ENCODE measurements around the gene STK32C. TPM values are rescaled to one million over a fixed set of nuclear protein-coding genes. Genes with fewer than 3 reads are reported as not detected.

The STK32C gene
- total RNA-seq, 1 donor from 2014 or later = 2.5 TPM

- Histone ChIP-seq H3K36me3 (no peaks in the 10 kb centered on the region), H3K9me3 (ENCODE audit: low read depth) (no peaks in the 10 kb centered on the region), H2AFZ (replicated peaks) (no peak overlapping the region), H3K4me1 (no peaks in the 10 kb centered on the region), H3K9ac (no peak overlapping the region), H3K79me2 (ENCODE audit: low read depth) (no peaks in the 10 kb centered on the region), H4K20me1 (ENCODE audit: low read depth) (no peaks in the 10 kb centered on the region), H3K4me2 (no peak overlapping the region), H3K4me3 (no peak overlapping the region), H3K27me3 (no peaks in the 10 kb centered on the region), H3K27ac (no peak overlapping the region), H3F3A (ENCODE audit: low read depth) (no peaks in the 10 kb centered on the region)
- TF ChIP-seq CTCF (IDR thresholded peaks at IDR 0.05) (no peak), EZH2phosphoT487 (IDR thresholded peaks at IDR 0.05) (no peak), EZH2 (IDR thresholded peaks at IDR 0.05) (no peak)
- peaks cover 5% of the 10 kb centered on the region for H3K36me3 Mint-ChIP-seq
- no peak overlapping the region for H3K4me3 Mint-ChIP-seq
- H3K9me3 Mint-ChIP-seq = peaks cover 33% of the 10 kb centered on the region
- no peak overlapping the region for H3K27ac Mint-ChIP-seq
- DNase-seq (ENCODE audit: low spot score) = no peak
- H3K27me3 Mint-ChIP-seq (ENCODE audit: insufficient read depth, low read depth) = peaks cover 6% of the 10 kb centered on the region
- no peaks in the 10 kb centered on the region for H3K4me1 Mint-ChIP-seq
Observed at GRCh38 chr10:132211246-132211645, 96.5 kb downstream of the STK32C start.

- Histone ChIP-seq H3K4me3 (no peak overlapping the region), H3K4me1 (no peaks in the 10 kb centered on the region), H3K36me3 (no peaks in the 10 kb centered on the region), H4K20me1 (ENCODE audit: low read depth) (no peaks in the 10 kb centered on the region), H3K9ac (no peak overlapping the region), H3K4me2 (no peak overlapping the region), H3F3A (ENCODE audit: low read depth) (no peaks in the 10 kb centered on the region), H3K9me3 (ENCODE audit: low read depth) (no peaks in the 10 kb centered on the region), H3K27ac (no peak overlapping the region), H3K79me2 (ENCODE audit: low read depth) (no peaks in the 10 kb centered on the region), H2AFZ (replicated peaks) (no peak overlapping the region), H3K27me3 (no peaks in the 10 kb centered on the region)
- no peaks in the 10 kb centered on the region for H3K4me1 Mint-ChIP-seq
- peaks cover 6% of the 10 kb centered on the region for H3K27me3 Mint-ChIP-seq (ENCODE audit: insufficient read depth, low read depth)
- peaks cover 5% of the 10 kb centered on the region for H3K36me3 Mint-ChIP-seq
- peaks cover 29% of the 10 kb centered on the region for H3K9me3 Mint-ChIP-seq
- DNase-seq (ENCODE audit: low spot score) = no peak
- no peak for TF ChIP-seq CTCF (IDR thresholded peaks at IDR 0.05)
- TF ChIP-seq EZH2phosphoT487 (IDR thresholded peaks at IDR 0.05) = no peak
- no peak for TF ChIP-seq EZH2 (IDR thresholded peaks at IDR 0.05)
- no peak overlapping the region for H3K27ac Mint-ChIP-seq
- no peak overlapping the region for H3K4me3 Mint-ChIP-seq
Observed at GRCh38 chr10:132210766-132211165, 97.0 kb downstream of the STK32C start.

- TF ChIP-seq EZH2phosphoT487 (IDR thresholded peaks at IDR 0.05) (no peak), CTCF (IDR thresholded peaks at IDR 0.05) (no peak), EZH2 (IDR thresholded peaks at IDR 0.05) (no peak)
- Histone ChIP-seq H3F3A (ENCODE audit: low read depth) (no peaks in the 10 kb centered on the region), H3K4me2 (no peak overlapping the region), H2AFZ (replicated peaks) (no peak overlapping the region), H3K4me1 (no peaks in the 10 kb centered on the region), H3K27me3 (no peaks in the 10 kb centered on the region), H4K20me1 (ENCODE audit: low read depth) (no peaks in the 10 kb centered on the region), H3K9ac (no peak overlapping the region), H3K9me3 (ENCODE audit: low read depth) (no peaks in the 10 kb centered on the region), H3K79me2 (ENCODE audit: low read depth) (no peaks in the 10 kb centered on the region), H3K4me3 (no peak overlapping the region), H3K27ac (no peak overlapping the region), H3K36me3 (no peaks in the 10 kb centered on the region)
- Mint-ChIP-seq H3K4me1 (no peaks in the 10 kb centered on the region), H3K4me3 (no peak overlapping the region), H3K27me3 (ENCODE audit: insufficient read depth, low read depth) (peaks cover 2% of the 10 kb centered on the region), H3K9me3 (peaks cover 23% of the 10 kb centered on the region), H3K36me3 (peaks cover 5% of the 10 kb centered on the region), H3K27ac (peak overlapping the region; percentile 57)
- no peak for DNase-seq (ENCODE audit: low spot score)
Observed at GRCh38 chr10:132209978-132210530, 97.7 kb downstream of the STK32C start.

Measured in neural progenitor cell (in vitro differentiated cells).